ENCODE results near the gene SPG11. TPM values are rescaled to one million over a fixed set of nuclear protein-coding genes. Genes with fewer than 3 reads are reported as not detected.

SPG11 gene
- total and polyA plus RNA-seq, 9 of the 15 experiments (the other 6 are each of a cell fraction or from before 2014, with no cell fraction given) = 23.3 to 71.2 (median 45.6) TPM

DNA sequence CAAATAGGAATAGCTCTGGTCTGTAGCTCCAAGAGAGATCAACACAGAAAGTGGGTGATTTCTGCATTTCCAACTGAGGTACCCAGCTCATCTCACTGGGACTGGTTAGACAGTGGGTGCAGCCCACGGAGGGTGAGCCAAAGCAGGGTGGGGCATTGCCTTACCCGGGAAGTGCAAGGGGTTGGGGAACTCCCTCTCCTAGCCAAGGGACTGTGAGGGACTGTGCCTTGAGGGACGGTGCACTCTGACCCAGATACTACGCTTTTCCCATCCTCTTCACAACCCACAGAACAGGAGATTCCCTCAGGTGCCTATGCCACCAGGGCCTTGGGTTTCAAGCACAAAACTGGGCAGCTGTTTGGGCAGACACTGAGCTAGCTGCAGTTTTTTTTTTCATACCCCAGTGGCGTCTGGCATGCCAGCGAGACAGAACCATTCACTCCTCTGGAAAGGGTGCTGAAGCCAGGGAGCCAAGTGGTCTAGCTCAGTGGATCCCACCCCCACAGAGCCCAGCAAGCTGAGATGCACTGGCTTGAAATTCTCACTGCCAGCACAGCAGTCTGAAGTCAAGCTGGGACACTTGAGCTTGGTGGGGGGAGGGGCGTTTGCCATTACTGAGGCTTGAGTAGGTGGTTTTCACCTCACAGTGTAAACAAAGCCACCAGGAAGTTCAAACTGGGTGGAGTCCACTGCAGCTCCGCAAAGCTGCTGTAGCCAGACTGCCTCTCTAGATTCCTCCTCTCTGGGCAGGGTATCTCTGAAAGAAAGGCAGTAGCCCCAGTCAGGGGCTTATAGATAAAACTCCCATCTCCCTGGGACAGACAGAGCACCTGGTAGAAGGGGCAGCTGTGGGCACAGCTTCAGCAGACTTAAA, 19.6 kb upstream of the SPG11 start (continued):
- TF ChIP-seq, protein P1, sequence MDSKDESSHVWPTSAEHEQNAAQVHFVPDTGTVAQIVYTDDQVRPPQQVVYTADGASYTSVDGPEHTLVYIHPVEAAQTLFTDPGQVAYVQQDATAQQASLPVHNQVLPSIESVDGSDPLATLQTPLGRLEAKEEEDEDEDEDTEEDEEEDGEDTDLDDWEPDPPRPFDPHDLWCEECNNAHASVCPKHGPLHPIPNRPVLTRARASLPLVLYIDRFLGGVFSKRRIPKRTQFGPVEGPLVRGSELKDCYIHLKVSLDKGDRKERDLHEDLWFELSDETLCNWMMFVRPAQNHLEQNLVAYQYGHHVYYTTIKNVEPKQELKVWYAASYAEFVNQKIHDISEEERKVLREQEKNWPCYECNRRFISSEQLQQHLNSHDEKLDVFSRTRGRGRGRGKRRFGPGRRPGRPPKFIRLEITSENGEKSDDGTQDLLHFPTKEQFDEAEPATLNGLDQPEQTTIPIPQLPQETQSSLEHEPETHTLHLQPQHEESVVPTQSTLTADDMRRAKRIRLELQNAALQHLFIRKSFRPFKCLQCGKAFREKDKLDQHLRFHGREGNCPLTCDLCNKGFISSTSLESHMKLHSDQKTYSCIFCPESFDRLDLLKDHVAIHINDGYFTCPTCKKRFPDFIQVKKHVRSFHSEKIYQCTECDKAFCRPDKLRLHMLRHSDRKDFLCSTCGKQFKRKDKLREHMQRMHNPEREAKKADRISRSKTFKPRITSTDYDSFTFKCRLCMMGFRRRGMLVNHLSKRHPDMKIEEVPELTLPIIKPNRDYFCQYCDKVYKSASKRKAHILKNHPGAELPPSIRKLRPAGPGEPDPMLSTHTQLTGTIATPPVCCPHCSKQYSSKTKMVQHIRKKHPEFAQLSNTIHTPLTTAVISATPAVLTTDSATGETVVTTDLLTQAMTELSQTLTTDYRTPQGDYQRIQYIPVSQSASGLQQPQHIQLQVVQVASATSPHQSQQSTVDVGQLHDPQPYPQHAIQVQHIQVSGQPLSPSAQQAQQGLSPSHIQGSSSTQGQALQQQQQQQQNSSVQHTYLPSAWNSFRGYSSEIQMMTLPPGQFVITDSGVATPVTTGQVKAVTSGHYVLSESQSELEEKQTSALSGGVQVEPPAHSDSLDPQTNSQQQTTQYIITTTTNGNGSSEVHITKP (IDR thresholded peaks at IDR 0.05; ENCODE audit: partially characterized antibody) = peak; percentile 86
- TF ChIP-seq, protein P2, sequence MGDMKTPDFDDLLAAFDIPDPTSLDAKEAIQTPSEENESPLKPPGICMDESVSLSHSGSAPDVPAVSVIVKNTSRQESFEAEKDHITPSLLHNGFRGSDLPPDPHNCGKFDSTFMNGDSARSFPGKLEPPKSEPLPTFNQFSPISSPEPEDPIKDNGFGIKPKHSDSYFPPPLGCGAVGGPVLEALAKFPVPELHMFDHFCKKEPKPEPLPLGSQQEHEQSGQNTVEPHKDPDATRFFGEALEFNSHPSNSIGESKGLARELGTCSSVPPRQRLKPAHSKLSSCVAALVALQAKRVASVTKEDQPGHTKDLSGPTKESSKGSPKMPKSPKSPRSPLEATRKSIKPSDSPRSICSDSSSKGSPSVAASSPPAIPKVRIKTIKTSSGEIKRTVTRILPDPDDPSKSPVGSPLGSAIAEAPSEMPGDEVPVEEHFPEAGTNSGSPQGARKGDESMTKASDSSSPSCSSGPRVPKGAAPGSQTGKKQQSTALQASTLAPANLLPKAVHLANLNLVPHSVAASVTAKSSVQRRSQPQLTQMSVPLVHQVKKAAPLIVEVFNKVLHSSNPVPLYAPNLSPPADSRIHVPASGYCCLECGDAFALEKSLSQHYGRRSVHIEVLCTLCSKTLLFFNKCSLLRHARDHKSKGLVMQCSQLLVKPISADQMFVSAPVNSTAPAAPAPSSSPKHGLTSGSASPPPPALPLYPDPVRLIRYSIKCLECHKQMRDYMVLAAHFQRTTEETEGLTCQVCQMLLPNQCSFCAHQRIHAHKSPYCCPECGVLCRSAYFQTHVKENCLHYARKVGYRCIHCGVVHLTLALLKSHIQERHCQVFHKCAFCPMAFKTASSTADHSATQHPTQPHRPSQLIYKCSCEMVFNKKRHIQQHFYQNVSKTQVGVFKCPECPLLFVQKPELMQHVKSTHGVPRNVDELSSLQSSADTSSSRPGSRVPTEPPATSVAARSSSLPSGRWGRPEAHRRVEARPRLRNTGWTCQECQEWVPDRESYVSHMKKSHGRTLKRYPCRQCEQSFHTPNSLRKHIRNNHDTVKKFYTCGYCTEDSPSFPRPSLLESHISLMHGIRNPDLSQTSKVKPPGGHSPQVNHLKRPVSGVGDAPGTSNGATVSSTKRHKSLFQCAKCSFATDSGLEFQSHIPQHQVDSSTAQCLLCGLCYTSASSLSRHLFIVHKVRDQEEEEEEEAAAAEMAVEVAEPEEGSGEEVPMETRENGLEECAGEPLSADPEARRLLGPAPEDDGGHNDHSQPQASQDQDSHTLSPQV (IDR thresholded peaks at IDR 0.05) = peak; percentile 77
- TF ChIP-seq CC2D1A (IDR thresholded peaks at IDR 0.05) (peak; percentile 52; the same call in 1 of the 2 replicates), HDAC2 (IDR thresholded peaks at IDR 0.05) (peak; percentile 36; the same call in 1 of the 2 replicates), ZKSCAN8 (CRISPR knock-in tag; IDR thresholded peaks at IDR 0.05) (0 out of 2 replicates have a peak, but pooled peaks have one; percentile 30)
- TF ChIP-seq, protein P3, sequence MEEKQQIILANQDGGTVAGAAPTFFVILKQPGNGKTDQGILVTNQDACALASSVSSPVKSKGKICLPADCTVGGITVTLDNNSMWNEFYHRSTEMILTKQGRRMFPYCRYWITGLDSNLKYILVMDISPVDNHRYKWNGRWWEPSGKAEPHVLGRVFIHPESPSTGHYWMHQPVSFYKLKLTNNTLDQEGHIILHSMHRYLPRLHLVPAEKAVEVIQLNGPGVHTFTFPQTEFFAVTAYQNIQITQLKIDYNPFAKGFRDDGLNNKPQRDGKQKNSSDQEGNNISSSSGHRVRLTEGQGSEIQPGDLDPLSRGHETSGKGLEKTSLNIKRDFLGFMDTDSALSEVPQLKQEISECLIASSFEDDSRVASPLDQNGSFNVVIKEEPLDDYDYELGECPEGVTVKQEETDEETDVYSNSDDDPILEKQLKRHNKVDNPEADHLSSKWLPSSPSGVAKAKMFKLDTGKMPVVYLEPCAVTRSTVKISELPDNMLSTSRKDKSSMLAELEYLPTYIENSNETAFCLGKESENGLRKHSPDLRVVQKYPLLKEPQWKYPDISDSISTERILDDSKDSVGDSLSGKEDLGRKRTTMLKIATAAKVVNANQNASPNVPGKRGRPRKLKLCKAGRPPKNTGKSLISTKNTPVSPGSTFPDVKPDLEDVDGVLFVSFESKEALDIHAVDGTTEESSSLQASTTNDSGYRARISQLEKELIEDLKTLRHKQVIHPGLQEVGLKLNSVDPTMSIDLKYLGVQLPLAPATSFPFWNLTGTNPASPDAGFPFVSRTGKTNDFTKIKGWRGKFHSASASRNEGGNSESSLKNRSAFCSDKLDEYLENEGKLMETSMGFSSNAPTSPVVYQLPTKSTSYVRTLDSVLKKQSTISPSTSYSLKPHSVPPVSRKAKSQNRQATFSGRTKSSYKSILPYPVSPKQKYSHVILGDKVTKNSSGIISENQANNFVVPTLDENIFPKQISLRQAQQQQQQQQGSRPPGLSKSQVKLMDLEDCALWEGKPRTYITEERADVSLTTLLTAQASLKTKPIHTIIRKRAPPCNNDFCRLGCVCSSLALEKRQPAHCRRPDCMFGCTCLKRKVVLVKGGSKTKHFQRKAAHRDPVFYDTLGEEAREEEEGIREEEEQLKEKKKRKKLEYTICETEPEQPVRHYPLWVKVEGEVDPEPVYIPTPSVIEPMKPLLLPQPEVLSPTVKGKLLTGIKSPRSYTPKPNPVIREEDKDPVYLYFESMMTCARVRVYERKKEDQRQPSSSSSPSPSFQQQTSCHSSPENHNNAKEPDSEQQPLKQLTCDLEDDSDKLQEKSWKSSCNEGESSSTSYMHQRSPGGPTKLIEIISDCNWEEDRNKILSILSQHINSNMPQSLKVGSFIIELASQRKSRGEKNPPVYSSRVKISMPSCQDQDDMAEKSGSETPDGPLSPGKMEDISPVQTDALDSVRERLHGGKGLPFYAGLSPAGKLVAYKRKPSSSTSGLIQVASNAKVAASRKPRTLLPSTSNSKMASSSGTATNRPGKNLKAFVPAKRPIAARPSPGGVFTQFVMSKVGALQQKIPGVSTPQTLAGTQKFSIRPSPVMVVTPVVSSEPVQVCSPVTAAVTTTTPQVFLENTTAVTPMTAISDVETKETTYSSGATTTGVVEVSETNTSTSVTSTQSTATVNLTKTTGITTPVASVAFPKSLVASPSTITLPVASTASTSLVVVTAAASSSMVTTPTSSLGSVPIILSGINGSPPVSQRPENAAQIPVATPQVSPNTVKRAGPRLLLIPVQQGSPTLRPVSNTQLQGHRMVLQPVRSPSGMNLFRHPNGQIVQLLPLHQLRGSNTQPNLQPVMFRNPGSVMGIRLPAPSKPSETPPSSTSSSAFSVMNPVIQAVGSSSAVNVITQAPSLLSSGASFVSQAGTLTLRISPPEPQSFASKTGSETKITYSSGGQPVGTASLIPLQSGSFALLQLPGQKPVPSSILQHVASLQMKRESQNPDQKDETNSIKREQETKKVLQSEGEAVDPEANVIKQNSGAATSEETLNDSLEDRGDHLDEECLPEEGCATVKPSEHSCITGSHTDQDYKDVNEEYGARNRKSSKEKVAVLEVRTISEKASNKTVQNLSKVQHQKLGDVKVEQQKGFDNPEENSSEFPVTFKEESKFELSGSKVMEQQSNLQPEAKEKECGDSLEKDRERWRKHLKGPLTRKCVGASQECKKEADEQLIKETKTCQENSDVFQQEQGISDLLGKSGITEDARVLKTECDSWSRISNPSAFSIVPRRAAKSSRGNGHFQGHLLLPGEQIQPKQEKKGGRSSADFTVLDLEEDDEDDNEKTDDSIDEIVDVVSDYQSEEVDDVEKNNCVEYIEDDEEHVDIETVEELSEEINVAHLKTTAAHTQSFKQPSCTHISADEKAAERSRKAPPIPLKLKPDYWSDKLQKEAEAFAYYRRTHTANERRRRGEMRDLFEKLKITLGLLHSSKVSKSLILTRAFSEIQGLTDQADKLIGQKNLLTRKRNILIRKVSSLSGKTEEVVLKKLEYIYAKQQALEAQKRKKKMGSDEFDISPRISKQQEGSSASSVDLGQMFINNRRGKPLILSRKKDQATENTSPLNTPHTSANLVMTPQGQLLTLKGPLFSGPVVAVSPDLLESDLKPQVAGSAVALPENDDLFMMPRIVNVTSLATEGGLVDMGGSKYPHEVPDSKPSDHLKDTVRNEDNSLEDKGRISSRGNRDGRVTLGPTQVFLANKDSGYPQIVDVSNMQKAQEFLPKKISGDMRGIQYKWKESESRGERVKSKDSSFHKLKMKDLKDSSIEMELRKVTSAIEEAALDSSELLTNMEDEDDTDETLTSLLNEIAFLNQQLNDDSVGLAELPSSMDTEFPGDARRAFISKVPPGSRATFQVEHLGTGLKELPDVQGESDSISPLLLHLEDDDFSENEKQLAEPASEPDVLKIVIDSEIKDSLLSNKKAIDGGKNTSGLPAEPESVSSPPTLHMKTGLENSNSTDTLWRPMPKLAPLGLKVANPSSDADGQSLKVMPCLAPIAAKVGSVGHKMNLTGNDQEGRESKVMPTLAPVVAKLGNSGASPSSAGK (IDR thresholded peaks at IDR 0.05) = peak; percentile 43; the same call in 1 of the 2 replicates

Data from K562 (cell line).